HL-60/S4 treated with retinoic acid at 250 ng/mL for 4 days and 3 days (cell line): ENCODE results near the gene SYDE1.
"Not testable (repeated sequence)": the region's sequence is repeated elsewhere in the genome, so short reads cannot be mapped to it uniquely, and the experiment has no call there.

Experiments
- in situ Hi-C: fragments of 300-500 bp; cut with MboI; formaldehyde crosslinking; loops from 2 replicates; pipeline ENCODE4 v1.7.0; 2022; ENCODE audit warnings: low sequenced_read_pairs

The SYDE1 gene, protein sequence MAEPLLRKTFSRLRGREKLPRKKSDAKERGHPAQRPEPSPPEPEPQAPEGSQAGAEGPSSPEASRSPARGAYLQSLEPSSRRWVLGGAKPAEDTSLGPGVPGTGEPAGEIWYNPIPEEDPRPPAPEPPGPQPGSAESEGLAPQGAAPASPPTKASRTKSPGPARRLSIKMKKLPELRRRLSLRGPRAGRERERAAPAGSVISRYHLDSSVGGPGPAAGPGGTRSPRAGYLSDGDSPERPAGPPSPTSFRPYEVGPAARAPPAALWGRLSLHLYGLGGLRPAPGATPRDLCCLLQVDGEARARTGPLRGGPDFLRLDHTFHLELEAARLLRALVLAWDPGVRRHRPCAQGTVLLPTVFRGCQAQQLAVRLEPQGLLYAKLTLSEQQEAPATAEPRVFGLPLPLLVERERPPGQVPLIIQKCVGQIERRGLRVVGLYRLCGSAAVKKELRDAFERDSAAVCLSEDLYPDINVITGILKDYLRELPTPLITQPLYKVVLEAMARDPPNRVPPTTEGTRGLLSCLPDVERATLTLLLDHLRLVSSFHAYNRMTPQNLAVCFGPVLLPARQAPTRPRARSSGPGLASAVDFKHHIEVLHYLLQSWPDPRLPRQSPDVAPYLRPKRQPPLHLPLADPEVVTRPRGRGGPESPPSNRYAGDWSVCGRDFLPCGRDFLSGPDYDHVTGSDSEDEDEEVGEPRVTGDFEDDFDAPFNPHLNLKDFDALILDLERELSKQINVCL

DNA sequence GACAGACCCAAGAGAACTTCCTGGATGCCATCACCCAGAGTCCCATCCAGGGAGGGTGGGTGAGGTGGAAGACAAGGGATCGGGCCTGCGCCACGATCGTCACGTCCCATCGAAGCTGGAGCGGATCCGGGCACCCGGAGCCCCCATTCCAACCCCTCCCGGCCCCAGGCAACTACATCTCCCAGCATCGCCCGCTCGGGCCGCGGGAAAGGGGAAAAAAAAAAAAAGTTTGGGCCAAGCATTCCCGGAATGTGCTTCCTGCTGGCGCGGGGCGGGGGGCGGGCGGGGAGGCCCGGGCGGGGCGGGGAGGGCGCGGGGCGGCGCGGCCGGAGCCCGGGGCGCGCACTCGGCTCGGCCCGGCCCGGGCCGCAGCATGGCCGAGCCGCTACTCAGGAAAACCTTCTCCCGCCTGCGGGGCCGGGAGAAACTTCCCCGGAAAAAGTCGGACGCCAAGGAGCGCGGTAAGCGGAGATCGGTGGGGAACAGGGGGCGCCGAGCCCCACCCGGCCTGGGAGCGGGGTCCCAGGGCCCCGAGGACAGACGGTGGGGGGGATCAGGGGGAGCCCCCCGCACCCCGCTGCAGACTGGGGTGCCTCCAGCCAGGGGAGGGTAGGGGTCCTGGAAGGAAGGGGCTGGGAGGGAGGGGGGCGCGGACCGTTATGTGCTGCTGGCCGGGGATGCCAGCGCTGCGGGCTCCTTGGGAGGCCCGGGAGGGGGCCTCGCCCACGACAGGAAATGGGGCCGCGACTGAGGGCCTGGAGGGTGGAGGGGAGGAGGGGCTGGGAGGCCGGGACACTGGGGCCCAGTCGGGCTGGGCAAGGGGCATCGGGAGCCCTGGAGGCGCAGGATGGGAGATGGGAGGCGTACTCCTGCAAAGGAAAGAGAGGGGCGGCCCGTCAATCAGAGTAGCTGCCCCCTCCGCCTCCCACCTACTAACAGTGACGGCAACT is at the start of gene SYDE1:
Gene SYDE1 (plus strand): TSS at position 341 of the 950 bp plus-strand sequence. CDS start 33 bp downstream, at position 374.
- in situ Hi-C loops, result no loop called here

DNA sequence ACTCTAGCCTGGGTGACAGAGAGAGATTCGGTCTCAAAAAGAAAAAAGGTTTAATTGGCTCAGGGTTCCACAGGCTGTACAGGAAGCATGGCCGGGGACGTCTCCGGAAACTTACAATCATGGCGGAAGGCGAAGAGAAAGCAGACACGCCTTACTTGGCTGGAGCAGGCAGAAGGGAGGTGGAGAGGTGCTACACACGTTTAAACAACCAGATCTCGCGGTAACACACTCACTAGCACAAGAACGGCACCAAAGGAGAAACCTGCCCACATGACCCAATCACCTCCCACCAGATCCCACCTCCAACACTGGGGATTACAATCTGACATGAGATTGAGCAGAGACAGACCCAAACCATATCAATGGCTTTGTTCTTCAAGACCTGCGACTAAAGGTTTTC is 45.2 kb upstream of the SYDE1 start:
- in situ Hi-C loops, result no loop called here

DNA sequence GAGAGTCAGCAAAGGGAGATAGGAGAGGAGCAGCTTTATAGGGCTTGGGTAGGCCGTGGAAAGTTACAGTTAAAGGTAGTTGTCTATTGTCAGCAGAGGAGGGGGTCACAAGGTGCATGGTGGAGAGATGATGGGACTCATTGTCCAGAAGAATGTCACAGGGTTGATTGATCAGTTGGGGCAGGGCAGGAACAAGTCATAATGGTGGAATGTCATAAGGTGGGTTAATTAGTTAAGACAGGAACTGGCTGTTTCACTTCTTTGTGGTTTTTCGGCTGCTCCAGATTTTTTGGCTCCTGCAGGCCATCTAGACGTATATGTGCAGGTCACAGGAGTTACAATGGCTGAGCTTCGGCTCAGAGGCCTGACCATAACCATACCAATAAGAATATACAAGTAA is 36.8 kb upstream of the SYDE1 start:
- in situ Hi-C loops, result not testable (repeated sequence)

DNA sequence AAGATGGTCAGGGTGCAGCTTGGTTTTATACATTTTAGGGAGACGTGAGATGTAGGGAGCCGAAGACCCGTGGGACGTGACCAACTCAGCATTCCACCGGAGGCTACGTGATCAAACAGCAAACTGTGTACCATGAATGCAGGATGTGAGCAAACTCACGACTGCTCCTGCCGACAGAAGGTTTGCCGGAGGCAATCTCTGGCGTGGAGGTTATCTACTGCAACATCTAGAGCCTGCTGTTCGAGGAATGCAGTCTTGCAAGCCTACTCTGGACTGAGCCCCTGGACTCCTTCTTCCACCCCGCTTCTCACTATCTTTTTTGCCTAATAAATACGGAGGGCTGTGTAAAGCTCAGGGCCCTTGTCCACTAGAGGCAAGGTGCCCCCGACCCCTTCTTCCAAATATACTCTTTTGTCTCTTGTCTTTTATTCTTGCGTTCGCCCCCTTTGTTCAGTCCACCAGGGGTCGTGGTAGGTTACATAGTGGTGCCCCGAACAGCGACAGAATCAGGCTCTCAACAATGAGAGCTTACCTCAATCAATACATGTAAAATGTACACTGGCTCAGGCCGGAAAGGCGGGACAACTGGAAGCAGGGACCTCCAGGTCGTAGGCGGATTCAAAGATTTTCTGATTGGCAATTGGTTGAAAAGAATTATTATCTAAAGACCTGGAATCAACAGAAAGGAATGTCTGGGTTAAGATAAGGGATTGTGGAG is 34.1 kb upstream of the SYDE1 start:
- in situ Hi-C loops, result no loop called here

DNA sequence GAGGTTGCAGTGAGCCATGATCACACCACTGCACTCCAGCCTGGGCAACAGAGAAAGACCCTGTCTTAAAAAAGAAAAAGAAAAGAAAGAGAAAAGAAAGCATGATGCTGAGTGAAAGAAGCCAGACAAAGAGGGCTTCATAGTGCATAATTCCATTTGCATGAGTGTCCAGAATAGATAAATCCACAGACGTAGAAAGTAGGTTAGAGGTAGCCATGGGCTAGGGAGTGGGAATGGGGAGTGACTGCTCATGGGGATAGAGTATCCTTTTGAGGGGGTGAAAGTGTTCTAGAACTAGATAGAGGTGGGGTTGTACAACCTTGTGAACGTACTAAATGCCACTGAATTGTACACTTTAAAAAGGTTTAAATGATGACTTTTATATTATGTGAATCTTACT is 32.8 kb upstream of the SYDE1 start:
- in situ Hi-C loops, result no loop called here

DNA sequence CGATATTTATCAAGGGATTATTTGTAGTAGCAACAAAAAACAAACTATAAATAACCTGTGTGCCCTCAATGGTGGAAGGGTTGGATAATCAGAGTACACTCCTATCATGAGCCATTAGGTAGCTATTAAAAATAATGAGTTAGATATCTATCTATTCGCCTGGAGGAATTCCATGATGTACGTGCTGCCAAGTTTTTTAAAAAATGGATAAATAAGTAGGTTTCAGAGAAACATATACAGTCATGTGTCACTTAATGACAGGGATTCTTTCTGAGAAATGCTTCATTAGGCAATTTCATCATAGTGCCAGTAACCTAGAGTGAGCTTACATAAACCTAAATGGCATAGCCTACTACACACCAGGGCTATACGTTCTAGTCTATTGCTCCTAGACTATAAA is 31.4 kb upstream of the SYDE1 start:
- in situ Hi-C loops, result no loop called here

DNA sequence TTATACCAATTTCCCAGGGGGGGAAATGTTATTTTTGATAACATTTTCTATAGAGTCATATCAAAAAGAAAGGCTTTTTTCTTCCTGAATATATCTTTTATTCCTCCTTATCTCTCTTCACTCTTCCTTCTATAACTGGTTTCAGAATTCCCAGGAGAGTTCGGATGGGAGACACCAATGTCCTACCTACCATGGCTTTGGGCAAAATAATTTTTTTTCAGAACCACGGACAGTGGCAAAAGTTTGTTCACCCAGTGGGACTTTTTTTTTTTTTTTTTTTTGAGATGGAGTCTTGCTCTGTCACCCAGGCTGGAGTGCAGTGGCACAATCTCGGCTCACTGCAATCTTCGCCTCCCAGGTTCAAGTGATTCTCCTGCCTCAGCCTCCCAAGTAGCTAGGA is 27.2 kb upstream of the SYDE1 start:
- in situ Hi-C loops, result not testable (repeated sequence)

DNA sequence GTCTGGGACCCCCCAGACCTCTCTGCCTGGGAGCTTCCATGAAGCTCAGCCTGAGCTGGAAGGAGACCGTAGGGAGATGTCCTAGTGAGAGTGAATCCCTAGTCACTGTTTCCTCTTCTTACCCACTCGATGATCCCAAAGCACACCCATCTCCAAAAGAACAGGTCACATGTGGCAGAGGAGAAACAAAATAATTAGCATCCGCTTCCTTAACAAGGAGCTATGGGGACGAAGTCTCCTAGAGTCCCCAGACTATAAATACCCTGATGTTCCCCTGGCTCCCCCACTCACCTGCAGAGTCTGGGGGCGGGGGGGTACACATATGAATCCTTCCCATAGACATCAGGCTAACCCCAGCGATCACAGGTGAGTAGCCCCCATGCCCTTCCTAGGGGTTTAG is 25.3 kb upstream of the SYDE1 start, which contains the start of gene OR1I1:
Gene OR1I1 (plus strand): TSS at position 301 of the 400 bp plus-strand sequence. CDS start 4,855 bp downstream, outside the sequence.
- in situ Hi-C loops, result no loop called here

DNA sequence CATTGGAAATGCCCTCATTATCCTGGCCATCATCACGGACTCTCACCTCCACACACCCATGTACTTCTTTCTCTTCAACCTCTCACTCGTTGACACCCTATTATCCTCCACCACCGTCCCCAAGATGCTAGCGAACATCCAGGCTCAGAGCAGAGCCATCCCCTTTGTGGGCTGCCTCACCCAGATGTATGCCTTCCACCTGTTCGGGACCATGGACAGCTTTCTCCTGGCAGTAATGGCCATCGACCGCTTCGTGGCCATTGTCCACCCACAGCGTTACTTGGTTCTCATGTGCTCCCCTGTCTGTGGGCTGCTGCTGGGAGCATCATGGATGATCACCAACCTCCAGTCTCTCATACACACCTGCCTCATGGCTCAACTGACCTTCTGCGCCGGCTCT is 20.0 kb upstream of the SYDE1 start:
- in situ Hi-C loops, result no loop called here

DNA sequence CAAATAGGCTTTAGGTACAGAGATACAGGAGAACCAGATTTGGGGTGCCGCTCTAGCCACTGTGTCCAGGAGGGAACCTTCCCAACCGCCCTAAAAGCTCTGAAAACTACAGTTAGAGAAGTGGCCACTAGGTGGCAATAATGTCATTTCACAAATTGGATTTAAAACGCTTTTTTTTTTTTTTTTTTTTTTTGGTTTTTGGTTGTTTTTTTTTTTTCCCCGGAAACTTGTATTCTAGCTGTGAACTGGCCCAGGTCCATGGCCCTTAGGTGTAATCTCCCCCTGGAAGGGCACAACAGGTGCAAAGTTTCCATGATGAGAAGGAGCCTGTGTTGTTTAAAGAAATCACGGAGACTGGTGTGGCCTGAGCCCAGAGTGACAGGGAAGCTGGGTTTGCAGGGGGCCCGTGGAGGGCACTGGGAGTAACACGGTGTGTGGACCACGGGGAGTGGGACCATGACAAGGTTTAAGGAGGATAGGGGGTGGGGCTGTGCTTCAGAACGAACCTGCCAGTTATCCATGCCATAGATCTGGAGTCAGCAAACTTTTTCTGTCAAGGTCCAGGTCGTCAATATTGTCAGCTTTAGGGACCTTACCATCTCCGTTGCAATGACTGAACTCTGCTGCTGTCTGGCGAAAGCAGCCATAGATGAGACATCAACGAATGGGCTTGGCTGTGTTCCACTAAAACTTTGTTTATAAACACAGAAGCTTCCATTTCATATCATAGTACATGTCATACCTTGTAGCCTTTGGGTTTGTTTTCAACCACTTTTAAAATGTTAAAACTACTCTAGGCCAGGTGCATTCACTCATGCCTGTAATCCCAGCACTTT is 15.1 kb upstream of the SYDE1 start:
- in situ Hi-C loops, result no loop called here

DNA sequence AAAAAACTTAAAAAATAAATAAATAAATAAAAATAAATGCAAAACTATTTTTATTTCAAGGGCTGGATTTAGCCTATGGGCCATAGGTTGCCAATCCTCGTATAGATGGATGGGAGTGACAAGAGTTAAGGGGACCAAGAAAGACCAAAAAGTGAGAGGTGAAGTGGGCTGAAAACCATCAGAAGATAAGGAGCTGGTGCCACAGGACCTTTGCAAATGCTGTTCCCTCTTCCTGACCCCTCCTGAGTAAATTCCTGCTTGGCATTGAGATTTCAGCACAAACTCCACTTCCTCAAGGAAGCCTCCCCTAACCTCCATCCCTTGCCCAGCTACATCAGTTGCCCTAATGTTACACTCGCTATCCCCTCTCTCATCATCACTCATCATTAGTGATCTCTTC is 14.2 kb upstream of the SYDE1 start:
- in situ Hi-C loops, result no loop called here

DNA sequence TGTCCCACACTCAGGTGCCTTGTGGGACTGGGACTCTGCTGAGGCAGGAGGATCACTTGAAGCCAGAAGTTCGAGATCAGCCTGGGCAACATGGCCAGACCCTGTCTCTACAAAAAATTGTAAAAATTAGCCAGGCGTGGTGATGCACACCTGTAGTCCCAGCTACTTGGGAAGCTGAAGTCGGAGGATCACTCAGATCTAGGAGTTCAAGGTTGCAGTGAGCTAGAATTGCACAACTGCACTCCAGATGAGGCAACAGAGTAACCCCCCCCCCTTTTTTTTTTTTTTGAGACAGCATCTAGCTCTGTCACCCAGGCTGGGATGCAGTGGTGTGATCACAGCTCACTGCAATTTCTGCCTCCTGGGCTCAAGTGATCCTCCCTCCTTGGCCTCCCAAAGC is 11.0 kb upstream of the SYDE1 start:
- in situ Hi-C loops, result no loop called here

DNA sequence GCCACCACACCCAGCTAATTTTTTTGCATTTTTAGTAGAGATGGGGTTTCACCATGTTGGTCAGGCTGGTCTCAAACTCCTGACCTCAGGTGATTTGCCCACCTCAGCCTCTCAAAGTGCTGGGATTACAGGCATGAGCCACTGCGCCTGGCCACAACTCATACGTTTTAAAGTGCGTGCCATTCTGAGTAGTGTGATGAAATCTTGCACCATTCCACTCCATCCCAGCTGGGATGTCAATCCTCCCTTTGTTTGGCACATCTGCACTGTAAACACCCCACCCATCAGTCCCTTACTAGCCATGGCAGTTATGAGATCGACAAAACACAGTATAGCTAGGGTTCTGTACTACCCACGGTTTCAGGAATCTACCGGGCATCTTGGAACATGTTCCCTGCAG is 9.2 kb upstream of the SYDE1 start:
- in situ Hi-C loops, result not testable (repeated sequence)

DNA sequence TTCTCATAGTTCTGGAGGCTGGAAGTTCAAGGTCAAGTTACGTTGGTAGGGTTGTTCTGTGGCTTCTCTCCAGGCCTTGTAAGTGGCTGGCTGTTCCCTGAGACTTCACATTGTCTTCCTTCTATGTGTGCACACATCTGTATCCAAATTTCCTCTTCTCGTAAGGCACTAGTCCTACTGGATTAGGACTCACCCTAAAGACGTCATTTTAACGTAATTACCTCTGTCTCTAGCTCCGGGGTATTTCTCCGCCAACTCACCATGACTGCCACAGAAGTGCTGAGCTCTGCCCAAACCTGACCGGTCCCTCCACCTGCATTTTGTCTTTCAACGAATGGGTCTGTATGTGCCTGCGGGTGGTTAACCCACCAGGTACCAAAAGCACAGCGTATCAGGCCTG is 8.7 kb upstream of the SYDE1 start:
- in situ Hi-C loops, result no loop called here

DNA sequence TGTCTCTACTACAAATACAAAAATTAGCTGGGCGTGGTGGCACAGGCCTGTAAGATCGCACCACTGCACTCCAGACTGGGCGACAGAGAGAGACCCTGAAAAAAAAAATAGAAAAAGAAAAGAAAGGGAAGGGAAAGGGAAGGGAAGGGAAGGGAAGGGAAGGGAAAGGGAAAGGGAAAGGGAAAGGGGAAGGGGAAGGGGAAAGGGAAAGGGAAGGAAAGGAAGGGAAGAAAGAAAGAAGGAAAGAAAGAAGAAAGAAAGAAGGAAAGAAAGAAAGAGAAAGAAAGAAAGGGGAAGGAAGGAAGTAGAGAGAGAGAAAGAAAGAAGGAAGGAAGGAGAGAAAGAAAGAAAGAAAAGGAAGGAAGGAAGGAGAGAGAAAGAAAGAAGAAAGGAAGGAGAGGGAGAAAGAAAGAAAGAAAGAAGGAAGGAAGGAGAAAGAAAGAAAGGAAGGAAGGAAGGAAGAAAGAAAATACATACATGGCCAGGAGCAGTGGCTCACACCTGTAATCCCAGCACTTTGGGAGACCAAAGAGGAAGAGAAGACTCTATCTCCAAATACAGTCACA is 8.1 kb upstream of the SYDE1 start:
- in situ Hi-C loops, result no loop called here

DNA sequence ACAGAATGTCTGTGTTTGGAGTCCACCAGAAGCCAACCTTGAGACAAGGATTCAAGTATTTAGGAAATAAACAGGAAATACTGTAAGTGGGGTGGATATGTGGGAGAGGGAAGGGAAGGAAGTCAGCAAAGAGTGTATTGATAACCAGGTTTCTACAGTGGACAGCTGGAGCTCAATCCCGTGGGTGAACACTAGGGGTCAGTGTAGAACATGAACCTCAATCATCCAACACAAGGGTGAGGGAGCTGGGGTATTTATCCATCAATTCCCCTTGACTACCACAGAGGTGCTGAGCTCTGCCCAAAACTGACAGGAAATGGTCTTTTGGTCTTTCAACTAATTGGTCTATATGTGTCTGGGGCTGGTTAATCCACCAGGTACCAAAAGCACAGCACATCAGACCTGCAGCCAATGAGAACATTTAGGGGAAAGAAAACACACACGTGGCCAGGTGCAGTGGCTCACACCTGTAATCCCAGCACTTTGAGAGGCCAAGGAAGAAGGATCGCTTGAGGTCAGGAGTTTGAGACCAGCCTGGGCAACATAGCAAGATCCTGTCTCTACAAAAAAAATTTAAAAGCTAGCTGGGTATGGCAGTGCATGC is 5.6 kb upstream of the SYDE1 start:
- in situ Hi-C loops, result no loop called here

DNA sequence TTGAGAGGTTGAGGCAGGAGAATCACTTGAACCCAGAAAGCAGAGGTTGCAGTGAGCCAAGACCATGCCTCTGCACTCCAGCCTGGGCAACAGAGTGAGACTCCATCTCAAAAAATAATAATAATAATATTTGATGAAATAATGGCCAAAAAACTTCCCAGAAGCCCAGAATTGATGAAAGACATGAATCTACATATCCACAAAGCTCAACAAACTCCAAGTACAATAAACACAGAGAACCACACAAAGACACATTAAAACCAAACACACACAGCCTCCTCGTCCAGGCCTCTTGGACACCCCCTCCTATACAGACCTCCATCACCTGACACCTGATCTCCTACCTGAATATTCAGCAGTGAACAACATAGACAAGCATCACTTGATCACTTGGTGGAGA is 3.2 kb upstream of the SYDE1 start:
- in situ Hi-C loops, result no loop called here

DNA sequence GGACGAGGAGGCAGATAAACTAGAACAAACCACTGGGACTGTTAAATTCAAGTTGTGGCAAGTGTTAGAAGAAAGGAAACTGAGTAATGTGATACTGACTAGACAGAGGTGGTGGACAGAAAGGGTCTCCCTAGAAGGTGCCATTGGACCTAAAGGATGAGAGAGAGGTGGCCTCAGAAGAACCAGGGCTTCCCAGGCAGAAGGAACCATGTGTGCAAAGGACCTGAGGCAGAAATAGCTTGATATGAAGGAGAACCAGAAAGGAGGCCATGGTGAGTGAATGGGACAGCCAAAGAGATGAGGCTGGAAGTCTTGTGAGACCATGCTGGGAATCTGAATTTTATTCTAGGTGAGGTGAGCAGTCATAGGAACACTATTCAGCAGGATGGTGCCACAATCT is 2.8 kb upstream of the SYDE1 start:
- in situ Hi-C loops, result no loop called here

DNA sequence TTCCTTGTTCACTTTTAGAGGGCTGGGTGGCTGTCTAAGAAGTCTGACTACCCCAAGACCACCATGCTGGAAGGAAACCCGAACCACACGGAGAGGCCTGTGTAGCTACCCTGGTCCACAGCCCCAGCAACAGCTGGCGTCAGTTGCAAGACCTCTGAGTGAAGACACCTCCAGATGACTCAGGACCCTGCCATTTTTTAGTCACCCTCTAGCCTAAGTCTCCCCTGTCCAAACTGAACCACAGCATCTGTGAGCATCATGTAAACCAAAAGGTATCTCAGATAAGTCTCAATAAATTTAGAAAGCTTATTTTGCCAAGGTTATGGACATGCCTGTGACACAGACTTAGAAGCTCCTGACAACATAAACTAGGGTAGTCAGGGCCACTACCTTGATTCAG is 2.2 kb upstream of the SYDE1 start:
- in situ Hi-C loops, result no loop called here
